SK-N-SH (cell line): ENCODE results near the gene LDHA.

Experiments
- YY1 ChIP-seq: IDR thresholded peaks from 2 replicates; pipeline ENCODE4 v1.4.0; 2012; ENCODE audit warnings: low read depth, mild to moderate bottlenecking
- TF ChIP-seq, protein P1 (sequence below): IDR thresholded peaks from 2 replicates; pipeline ENCODE4 v1.6.1; 2012; ENCODE audit warnings: mild to moderate bottlenecking, low read depth, low read length, moderate library complexity
- TF ChIP-seq, protein P2 (sequence below): fragments of 200-600 bp; sonication (generic); IDR thresholded peaks from 2 replicates; pipeline ENCODE4 v1.6.1; 2017; ENCODE audit warnings: antibody characterized with exemption, mild to moderate bottlenecking, moderate library complexity

DNA sequence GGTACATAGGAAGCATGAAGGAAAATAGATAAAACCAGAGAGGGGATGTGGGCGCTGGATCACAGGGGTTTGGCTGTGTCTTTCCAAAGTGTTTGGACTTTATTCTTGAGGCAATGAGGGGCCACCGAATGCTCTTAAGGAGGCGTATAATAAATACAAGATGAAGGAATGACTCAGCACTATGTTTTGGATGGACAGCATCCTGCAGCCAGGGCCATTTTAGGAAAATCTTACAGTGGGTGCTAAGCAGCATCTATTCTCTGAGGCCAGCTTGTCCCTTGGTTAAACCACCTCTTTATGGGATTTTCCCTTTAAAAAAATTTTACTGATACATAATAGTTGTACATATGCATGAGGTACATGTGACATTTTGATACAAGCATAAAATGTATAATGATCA lies 4.3 kb upstream of the LDHA start:
- no peak for TF ChIP-seq YY1
- TF ChIP-seq, protein P1, sequence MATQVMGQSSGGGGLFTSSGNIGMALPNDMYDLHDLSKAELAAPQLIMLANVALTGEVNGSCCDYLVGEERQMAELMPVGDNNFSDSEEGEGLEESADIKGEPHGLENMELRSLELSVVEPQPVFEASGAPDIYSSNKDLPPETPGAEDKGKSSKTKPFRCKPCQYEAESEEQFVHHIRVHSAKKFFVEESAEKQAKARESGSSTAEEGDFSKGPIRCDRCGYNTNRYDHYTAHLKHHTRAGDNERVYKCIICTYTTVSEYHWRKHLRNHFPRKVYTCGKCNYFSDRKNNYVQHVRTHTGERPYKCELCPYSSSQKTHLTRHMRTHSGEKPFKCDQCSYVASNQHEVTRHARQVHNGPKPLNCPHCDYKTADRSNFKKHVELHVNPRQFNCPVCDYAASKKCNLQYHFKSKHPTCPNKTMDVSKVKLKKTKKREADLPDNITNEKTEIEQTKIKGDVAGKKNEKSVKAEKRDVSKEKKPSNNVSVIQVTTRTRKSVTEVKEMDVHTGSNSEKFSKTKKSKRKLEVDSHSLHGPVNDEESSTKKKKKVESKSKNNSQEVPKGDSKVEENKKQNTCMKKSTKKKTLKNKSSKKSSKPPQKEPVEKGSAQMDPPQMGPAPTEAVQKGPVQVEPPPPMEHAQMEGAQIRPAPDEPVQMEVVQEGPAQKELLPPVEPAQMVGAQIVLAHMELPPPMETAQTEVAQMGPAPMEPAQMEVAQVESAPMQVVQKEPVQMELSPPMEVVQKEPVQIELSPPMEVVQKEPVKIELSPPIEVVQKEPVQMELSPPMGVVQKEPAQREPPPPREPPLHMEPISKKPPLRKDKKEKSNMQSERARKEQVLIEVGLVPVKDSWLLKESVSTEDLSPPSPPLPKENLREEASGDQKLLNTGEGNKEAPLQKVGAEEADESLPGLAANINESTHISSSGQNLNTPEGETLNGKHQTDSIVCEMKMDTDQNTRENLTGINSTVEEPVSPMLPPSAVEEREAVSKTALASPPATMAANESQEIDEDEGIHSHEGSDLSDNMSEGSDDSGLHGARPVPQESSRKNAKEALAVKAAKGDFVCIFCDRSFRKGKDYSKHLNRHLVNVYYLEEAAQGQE, result no peak
- TF ChIP-seq, protein P2, sequence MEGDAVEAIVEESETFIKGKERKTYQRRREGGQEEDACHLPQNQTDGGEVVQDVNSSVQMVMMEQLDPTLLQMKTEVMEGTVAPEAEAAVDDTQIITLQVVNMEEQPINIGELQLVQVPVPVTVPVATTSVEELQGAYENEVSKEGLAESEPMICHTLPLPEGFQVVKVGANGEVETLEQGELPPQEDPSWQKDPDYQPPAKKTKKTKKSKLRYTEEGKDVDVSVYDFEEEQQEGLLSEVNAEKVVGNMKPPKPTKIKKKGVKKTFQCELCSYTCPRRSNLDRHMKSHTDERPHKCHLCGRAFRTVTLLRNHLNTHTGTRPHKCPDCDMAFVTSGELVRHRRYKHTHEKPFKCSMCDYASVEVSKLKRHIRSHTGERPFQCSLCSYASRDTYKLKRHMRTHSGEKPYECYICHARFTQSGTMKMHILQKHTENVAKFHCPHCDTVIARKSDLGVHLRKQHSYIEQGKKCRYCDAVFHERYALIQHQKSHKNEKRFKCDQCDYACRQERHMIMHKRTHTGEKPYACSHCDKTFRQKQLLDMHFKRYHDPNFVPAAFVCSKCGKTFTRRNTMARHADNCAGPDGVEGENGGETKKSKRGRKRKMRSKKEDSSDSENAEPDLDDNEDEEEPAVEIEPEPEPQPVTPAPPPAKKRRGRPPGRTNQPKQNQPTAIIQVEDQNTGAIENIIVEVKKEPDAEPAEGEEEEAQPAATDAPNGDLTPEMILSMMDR, result no peak
